Liver (tissue), 3 donors: ENCODE data around the gene IFNW1.
"Not testable (repeated sequence)": the region's sequence is repeated elsewhere in the genome, so short reads cannot be mapped to it uniquely, and the experiment has no call there.

Experiments
- JUND ChIP-seq, 2 donors: IDR thresholded peaks; 2 replicates each; pipeline ENCODE4 v1.6.1; 2016; ENCODE audit warnings: antibody characterized with exemption in 2 of 2
- NR2F2 ChIP-seq: IDR thresholded peaks from 2 replicates; pipeline ENCODE4 v1.6.1; 2016; ENCODE audit warnings: antibody characterized with exemption
- SP1 ChIP-seq: IDR thresholded peaks from 2 replicates; pipeline ENCODE4 v1.6.1; 2018; ENCODE audit warnings: antibody characterized with exemption, mild to moderate bottlenecking
- TF ChIP-seq, protein P1 (sequence below): fragments of 150-350 bp; IDR thresholded peaks from 2 replicates; pipeline ENCODE4 v1.5.1; 2017; ENCODE audit warnings: improper control_type of control experiment, low read depth, low read length; ENCODE audit not compliant: missing input control
- TF ChIP-seq, protein P2 (sequence below): IDR thresholded peaks from 2 replicates; pipeline ENCODE4 v1.6.1; 2016; ENCODE audit warnings: antibody characterized with exemption, mild to moderate bottlenecking
- donor health status: healthy.
- donor health status: healthy.

- TF ChIP-seq, protein P1, sequence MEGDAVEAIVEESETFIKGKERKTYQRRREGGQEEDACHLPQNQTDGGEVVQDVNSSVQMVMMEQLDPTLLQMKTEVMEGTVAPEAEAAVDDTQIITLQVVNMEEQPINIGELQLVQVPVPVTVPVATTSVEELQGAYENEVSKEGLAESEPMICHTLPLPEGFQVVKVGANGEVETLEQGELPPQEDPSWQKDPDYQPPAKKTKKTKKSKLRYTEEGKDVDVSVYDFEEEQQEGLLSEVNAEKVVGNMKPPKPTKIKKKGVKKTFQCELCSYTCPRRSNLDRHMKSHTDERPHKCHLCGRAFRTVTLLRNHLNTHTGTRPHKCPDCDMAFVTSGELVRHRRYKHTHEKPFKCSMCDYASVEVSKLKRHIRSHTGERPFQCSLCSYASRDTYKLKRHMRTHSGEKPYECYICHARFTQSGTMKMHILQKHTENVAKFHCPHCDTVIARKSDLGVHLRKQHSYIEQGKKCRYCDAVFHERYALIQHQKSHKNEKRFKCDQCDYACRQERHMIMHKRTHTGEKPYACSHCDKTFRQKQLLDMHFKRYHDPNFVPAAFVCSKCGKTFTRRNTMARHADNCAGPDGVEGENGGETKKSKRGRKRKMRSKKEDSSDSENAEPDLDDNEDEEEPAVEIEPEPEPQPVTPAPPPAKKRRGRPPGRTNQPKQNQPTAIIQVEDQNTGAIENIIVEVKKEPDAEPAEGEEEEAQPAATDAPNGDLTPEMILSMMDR: not testable (repeated sequence)
- TF ChIP-seq, protein P2, sequence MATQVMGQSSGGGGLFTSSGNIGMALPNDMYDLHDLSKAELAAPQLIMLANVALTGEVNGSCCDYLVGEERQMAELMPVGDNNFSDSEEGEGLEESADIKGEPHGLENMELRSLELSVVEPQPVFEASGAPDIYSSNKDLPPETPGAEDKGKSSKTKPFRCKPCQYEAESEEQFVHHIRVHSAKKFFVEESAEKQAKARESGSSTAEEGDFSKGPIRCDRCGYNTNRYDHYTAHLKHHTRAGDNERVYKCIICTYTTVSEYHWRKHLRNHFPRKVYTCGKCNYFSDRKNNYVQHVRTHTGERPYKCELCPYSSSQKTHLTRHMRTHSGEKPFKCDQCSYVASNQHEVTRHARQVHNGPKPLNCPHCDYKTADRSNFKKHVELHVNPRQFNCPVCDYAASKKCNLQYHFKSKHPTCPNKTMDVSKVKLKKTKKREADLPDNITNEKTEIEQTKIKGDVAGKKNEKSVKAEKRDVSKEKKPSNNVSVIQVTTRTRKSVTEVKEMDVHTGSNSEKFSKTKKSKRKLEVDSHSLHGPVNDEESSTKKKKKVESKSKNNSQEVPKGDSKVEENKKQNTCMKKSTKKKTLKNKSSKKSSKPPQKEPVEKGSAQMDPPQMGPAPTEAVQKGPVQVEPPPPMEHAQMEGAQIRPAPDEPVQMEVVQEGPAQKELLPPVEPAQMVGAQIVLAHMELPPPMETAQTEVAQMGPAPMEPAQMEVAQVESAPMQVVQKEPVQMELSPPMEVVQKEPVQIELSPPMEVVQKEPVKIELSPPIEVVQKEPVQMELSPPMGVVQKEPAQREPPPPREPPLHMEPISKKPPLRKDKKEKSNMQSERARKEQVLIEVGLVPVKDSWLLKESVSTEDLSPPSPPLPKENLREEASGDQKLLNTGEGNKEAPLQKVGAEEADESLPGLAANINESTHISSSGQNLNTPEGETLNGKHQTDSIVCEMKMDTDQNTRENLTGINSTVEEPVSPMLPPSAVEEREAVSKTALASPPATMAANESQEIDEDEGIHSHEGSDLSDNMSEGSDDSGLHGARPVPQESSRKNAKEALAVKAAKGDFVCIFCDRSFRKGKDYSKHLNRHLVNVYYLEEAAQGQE: not testable (repeated sequence)
- TF ChIP-seq NR2F2; SP1; JUND (IDR thresholded peaks at IDR 0.05): not testable (repeated sequence)
Observed at GRCh38 chr9:21128186-21128585, 13.4 kb downstream of the IFNW1 start.
